Transverse colon (tissue), 4 donors: Measurements from ENCODE around the gene ARL5B.

Source experiments
- POLR2A ChIP-seq: fragments of 450-650 bp; IDR thresholded peaks from one replicate; pipeline ENCODE4 v1.6.1; 2016; ENCODE audit warnings: antibody characterized with exemption, mild to moderate bottlenecking, moderate library complexity
- POLR2AphosphoS5 ChIP-seq, 3 donors: sonication (generic); formaldehyde crosslinking; IDR thresholded peaks; one replicate each; pipeline ENCODE4 v1.6.1; 2016; ENCODE audit warnings: antibody characterized with exemption in 3 of 3
- TF ChIP-seq, protein P1 (sequence below), 5 experiments: fragments of 200-600 bp in 3 of 5; fragments of 450-650 bp in 2 of 5; sonication (generic) in 3 of 5; IDR thresholded peaks; 1 replicate in 2 of 5; 2 replicates in 3 of 5; pipeline ENCODE4 v1.5.1; 2016 to 2017; ENCODE audit warnings: antibody characterized with exemption in 5 of 5, inconsistent platforms in 3 of 5, mild to moderate bottlenecking in 2 of 5, moderate library complexity in 1 of 5

DNA sequence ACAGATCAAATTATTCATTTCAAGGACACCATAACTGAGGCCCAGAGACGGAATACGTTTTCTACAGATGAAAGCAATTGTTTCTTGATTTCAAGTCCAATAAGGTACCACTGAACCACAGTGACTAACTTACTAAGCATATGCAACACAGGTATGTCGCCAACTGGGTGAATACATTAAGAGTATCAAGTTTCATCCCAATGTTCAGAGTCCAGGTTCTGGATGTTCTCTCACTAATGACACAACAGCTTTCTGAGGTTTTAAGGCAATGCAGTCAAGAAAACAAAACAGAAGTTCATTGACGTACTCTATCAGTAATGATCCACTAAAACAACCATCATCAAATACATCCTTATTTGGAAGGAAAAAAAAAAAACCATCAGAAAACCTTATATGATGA lies 43.6 kb upstream of the ARL5B start:
- TF ChIP-seq POLR2A (no peak), POLR2AphosphoS5 (IDR thresholded peaks at IDR 0.05) (no peak)
- TF ChIP-seq, protein P1, sequence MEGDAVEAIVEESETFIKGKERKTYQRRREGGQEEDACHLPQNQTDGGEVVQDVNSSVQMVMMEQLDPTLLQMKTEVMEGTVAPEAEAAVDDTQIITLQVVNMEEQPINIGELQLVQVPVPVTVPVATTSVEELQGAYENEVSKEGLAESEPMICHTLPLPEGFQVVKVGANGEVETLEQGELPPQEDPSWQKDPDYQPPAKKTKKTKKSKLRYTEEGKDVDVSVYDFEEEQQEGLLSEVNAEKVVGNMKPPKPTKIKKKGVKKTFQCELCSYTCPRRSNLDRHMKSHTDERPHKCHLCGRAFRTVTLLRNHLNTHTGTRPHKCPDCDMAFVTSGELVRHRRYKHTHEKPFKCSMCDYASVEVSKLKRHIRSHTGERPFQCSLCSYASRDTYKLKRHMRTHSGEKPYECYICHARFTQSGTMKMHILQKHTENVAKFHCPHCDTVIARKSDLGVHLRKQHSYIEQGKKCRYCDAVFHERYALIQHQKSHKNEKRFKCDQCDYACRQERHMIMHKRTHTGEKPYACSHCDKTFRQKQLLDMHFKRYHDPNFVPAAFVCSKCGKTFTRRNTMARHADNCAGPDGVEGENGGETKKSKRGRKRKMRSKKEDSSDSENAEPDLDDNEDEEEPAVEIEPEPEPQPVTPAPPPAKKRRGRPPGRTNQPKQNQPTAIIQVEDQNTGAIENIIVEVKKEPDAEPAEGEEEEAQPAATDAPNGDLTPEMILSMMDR (IDR thresholded peaks at IDR 0.05): no peak
